Spinal cord (tissue), 10 donors: ENCODE data around the gene SNRPD2. TPM values are rescaled to one million over a fixed set of nuclear protein-coding genes. Genes with fewer than 3 reads are reported as not detected.

Source experiments
- DNase-seq, 6 donors: peaks; one replicate each; pipeline versions ENCODE4 v3.0.0 to v3.0.0-alpha.2; 2013 to 2015; ENCODE audit warnings: low spot score in 6 of 6, low read depth in 4 of 6
- H3K27ac ChIP-seq: one replicate; pipeline ENCODE4 v1.5.1; 2013; ENCODE audit warnings: low read depth, low read length, control low read depth
- H3K27me3 ChIP-seq: one replicate; pipeline ENCODE4 v1.6.1; 2013; ENCODE audit warnings: low read length; ENCODE audit not compliant: control insufficient read depth, insufficient read depth
- H3K36me3 ChIP-seq: one replicate; pipeline ENCODE4 v1.6.1; 2013; ENCODE audit warnings: low read length; ENCODE audit not compliant: control insufficient read depth, insufficient read depth
- H3K4me1 ChIP-seq: one replicate; pipeline ENCODE4 v1.6.1; 2013; ENCODE audit warnings: low read length; ENCODE audit not compliant: control insufficient read depth, insufficient read depth
- H3K4me3 ChIP-seq: one replicate; pipeline ENCODE4 v1.5.1; 2013; ENCODE audit warnings: low read depth, low read length, control low read depth
- H3K9me3 ChIP-seq: one replicate; pipeline ENCODE4 v1.6.1; 2013; ENCODE audit warnings: low read length; ENCODE audit not compliant: control insufficient read depth, insufficient read depth
- WGBS: methylation state at CpG from one replicate; pipeline ENCODE4 v1.1.5; 2013; ENCODE audit warnings: missing lambda C conversion rate; ENCODE audit not compliant: insufficient coverage; 5-methylcytosine and 5-hydroxymethylcytosine counted together
- polyA plus RNA-seq, 2 donors: library from polyadenylated mRNA; unstranded; fragments of 120-200 nt; gene quantifications; one replicate each; pipeline ENCODE4 v1.2.1, GENCODE V29; 2013; ENCODE audit not compliant: insufficient read length in 2 of 2
- total RNA-seq, 2 donors: library from RNA; depleted of rRNA in 1 of 2; stranded (reverse); fragments of 120-200 nt in 1 of 2; fragments of >200 nt in 1 of 2; gene quantifications; one replicate each; pipeline versions ENCODE4 v1.2.3 to v1.2.4, GENCODE V29; 2013 to 2014
- donor health status: healthy.

The SNRPD2 gene
- total and polyA plus RNA-seq, 4 donors: 170 to 393 (median 261) TPM

- H3K4me1 ChIP-seq: peaks cover 55% of the 10 kb centered on the region
- 21% methylated on average over 6 of the region's 14 CpGs for WGBS
- H3K27ac ChIP-seq: peak overlapping the region; percentile 69
- H3K4me3 ChIP-seq: peak overlapping the region; percentile 45
- DNase-seq: peak in 1 of 6 donors; percentile 6
- H3K27me3 ChIP-seq: peaks cover 2% of the 10 kb centered on the region
- H3K36me3 ChIP-seq: peaks cover 28% of the 10 kb centered on the region
- H3K9me3 ChIP-seq: no peaks in the 10 kb centered on the region
These were observed 47.6 kb downstream of the SNRPD2 start for GRCh38 chr19:45643927-45644771.

- DNase-seq: peak; percentile 51 to 95 (median 73)
- Histone ChIP-seq H3K4me3 (peak overlapping the region; percentile 32), H3K27me3 (peaks cover 2% of the 10 kb centered on the region), H3K36me3 (peaks cover 32% of the 10 kb centered on the region), H3K4me1 (peaks cover 63% of the 10 kb centered on the region), H3K27ac (no peak overlapping the region), H3K9me3 (no peaks in the 10 kb centered on the region)
- WGBS: 2% methylated on average over 30 of the region's 39 CpGs
These were observed 48.5 kb downstream of the SNRPD2 start for GRCh38 chr19:45643024-45643926.

DNA sequence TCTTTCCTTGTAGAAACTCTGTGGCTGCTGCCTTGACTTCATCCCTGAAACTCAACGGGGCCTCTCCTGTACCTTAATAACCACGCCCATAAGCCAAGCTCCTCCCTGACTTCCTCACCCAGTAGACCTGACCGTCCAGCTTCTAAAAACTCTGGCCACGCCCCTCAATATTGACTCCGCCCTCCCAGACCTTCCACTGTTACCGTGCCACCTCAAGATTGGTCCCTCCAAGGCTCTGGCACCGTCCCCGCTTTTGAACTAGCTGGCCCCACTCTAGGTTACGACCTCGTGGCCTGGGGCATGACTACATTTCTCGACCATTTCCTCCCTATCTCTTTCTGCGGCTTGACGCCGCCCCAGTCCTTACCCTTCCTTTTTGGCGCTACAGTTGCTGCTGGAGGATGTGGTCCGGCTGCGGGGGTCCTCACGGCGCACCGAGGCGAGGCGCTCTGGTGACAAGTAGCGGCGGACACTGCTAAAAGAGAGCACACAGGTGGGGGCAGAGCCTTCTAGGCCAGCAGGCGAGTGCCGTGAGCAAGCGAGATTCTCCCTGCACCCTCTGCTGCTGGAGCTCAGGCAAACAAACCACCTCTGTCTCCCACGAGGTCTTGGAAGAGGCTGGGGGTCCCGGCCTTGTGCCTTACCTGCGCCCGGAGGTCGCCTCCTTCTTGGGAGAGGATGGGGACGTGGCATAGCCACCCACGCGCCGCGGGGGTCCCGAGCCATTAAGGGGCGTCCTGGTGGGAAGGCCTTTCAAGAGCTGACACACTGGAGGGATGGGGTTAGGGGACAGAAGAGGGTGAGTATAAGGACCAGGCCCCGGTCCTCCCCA is 50.3 kb downstream of the SNRPD2 start:
- H3K36me3 ChIP-seq: peaks cover 39% of the 10 kb centered on the region
- H3K27ac ChIP-seq: peak overlapping the region; percentile 54
- no peaks in the 10 kb centered on the region for H3K9me3 ChIP-seq
- H3K4me1 ChIP-seq: peaks cover 67% of the 10 kb centered on the region
- peak in 2 of 6 donors; percentile 2 to 45 for DNase-seq
- peak overlapping the region; percentile 28 for H3K4me3 ChIP-seq
- 26% methylated on average over 37 of the region's 40 CpGs for WGBS
- H3K27me3 ChIP-seq: peaks cover 2% of the 10 kb centered on the region

- WGBS: 47% methylated on average over 17 of the region's 17 CpGs
- H3K27me3 ChIP-seq: peaks cover 2% of the 10 kb centered on the region
These were observed 50.9 kb downstream of the SNRPD2 start for GRCh38 chr19:45640849-45641273.

GRCh38 chr19:45638930-45639729 is 52.6 kb downstream of the SNRPD2 start, which contains the start of gene EML2:
EML2 (minus strand) TSS chr19:45639397; CDS start chr19:45639376, 21 bp downstream.
- Histone ChIP-seq H3K9me3 (no peaks in the 10 kb centered on the region), H3K36me3 (peaks cover 47% of the 10 kb centered on the region), H3K27me3 (peaks cover 2% of the 10 kb centered on the region), H3K27ac (no peak within 1 kb of the TSS), H3K4me3 (peak within 1 kb of the TSS; percentile 54), H3K4me1 (peaks cover 44% of the 10 kb centered on the region)
- peak in 2 of 6 donors; percentile 4 to 49 for DNase-seq
- WGBS: 19% methylated on average over 26 of the region's 52 CpGs

More at GRCh38 chr19:45640849-45641273, 50.9 kb downstream of the SNRPD2 start:
- Histone ChIP-seq H3K36me3 (peaks cover 45% of the 10 kb centered on the region), H3K27ac (no peak overlapping the region), H3K4me1 (peaks cover 61% of the 10 kb centered on the region), H3K4me3 (no peak overlapping the region), H3K9me3 (no peaks in the 10 kb centered on the region)
- no peak for DNase-seq

DNA sequence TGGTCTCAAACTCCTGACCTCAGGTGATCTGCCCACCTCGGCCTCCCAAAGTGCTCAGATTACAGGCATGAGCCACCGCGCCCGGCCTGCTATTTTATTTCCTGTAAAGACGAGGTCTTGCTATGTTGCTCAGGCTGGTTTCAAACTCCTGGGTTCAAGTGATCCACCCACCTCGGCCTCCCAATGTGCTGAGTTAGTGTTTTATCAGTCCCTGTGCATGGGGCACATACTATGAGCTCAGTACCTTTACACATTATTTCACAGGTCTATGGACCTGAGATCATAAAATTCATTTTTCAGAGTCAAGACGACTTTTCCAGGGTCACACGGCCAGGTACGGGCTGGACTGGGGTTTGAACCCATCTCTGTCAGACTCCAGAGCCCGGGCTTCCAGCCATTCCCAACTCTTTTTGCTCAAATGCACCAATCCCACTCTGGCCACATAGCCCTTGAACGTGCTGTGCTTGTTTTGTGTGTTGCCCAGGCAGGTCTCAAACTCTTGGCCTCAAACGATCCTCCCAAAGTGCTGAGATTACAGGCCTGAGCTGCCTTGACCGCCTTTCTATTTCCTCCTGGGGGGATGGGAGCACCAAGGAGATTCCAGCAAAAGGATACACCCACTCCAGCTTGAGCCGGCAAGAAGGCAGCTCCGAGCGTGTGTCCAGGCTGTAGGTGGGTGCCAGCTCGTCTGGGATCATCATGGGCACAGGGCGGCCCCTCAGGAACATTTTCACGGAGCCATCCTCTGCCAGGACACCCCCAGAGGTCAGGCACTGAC is 53.7 kb downstream of the SNRPD2 start:
- no peak for DNase-seq
- 71% methylated on average over 17 of the region's 19 CpGs for WGBS
- H3K27me3 ChIP-seq: no peaks in the 10 kb centered on the region
- no peaks in the 10 kb centered on the region for H3K9me3 ChIP-seq
- H3K4me1 ChIP-seq: peaks cover 34% of the 10 kb centered on the region
- peaks cover 53% of the 10 kb centered on the region for H3K36me3 ChIP-seq
- H3K27ac ChIP-seq: no peak overlapping the region
- H3K4me3 ChIP-seq: no peak overlapping the region
